NCI-H748 treated with DMSO at 0.1 percent for 48 hours (cell line): Measurements from ENCODE around the gene ASTE1.
"Not testable (repeated sequence)": the region's sequence is repeated elsewhere in the genome, so short reads cannot be mapped to it uniquely, and the experiment has no call there.

ENCODE experiments used
- DNase-seq: peaks from one replicate; lab custom pipeline; 2025; lab: John Stamatoyannopoulos, UW

ASTE1 gene

DNA sequence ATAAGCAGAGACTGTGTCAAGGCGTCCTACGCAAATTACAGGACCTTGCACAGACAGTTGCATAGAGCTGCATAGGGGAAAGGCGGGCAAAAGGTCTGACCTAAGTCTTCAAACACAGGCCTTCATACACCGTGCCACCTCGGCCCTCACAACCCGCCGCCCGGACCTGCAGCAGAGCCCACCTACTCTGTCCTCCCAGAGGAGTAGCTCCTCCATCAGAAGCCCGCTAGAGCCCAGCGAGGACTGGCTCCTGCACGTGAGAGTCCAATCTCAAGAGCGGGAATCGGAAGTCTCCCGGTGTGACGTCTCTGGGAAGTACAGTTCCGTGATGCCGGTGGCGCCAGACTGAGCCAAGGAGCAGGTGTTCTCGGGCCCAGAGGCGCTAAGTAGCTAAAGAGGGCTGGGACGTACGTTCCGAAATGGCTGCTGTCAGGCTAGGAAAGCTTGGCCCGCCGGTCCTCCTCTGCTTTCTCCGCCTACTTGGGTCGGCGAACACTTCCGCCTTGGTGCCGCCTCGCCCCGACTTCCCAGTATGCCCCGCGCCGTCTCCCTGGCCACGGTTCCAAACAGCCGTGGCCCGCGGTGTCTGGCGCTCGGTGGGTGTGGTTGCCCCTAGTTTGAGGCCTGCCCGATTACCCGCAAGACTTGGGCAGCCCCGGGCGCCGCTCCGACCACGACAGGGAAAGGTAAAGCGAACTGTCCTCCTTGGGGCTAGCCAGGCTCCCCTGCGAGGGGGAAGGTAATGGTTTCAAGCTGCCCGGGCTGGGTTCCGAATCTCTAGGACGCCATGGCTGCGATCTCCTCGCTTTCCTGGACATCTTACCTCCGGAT is at the start of gene ASTE1, which contains the start of gene NEK11:
Gene ASTE1, minus strand, starts transcription at position 505 of the 831 bp plus-strand sequence. CDS start 1,519 bp downstream, outside the sequence.
Gene NEK11, plus strand, starts transcription at position 557 of the 831 bp plus-strand sequence. CDS start 2,832 bp downstream, outside the sequence.
- DNase-seq: peak; percentile 67

- no peak for DNase-seq
Measured at GRCh38 chr3:131075632-131076328, 49.2 kb upstream of the ASTE1 start.

DNA sequence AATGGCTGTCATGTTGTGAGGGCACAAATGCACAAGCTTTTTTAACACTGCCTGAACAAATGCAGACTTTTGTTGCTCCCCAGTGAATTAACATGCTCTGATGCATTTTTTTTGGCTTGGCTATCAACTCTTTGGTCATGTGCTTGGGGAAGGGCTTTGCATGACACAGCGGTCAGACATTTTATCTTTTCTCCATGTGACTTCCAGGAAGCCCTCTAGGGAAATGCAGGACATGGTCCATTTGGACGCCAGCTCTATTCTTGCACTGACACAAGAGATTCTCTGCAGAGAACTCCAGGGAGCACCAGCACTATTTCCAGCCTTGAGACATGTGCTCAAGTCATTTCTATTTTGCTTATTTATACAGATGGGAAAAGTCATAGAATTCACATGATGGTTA is 46.2 kb upstream of the ASTE1 start:
- no peak for DNase-seq

DNA sequence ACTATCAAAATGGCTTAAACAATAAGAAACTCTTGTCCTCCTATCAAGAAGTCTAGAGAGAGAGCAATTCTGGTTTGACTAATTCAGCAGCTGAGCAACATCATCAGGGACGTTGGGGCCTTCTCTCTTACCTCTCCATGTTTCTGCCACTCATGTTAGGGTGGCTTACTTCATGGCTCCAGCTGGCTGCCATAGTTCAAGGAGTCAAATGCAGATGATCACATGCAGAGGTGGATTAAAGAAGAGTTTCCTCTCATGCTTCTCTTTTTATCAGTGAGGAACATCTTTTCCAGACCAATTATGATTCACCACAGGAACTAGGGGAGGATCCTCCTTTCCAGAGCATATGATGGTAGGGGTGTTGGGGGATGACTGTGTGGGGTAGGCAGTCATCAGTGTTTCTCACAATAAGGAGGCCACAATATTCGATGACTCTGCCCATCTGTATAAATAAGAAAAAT is 45.5 kb upstream of the ASTE1 start:
- DNase-seq: no peak

DNA sequence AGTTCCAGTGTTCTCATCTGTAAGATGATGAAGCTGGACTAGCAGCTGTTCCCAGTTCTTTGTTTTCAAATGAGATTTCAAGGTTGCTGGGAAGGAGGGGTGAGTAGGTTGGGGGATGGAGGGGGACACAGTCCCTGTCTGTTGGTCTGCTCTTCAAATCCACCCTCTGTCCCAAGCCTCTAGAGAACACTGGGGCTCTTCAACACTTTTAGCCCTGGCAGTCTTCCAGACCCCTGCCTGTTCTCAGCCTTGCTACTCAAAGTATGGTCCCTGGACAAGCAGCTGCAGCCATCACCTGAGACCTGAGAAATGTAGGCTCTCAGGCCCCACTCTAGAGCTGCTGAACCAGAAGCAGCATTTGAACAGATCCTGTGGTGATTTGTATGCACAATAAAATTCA is 41.4 kb upstream of the ASTE1 start:
- DNase-seq: no peak

DNA sequence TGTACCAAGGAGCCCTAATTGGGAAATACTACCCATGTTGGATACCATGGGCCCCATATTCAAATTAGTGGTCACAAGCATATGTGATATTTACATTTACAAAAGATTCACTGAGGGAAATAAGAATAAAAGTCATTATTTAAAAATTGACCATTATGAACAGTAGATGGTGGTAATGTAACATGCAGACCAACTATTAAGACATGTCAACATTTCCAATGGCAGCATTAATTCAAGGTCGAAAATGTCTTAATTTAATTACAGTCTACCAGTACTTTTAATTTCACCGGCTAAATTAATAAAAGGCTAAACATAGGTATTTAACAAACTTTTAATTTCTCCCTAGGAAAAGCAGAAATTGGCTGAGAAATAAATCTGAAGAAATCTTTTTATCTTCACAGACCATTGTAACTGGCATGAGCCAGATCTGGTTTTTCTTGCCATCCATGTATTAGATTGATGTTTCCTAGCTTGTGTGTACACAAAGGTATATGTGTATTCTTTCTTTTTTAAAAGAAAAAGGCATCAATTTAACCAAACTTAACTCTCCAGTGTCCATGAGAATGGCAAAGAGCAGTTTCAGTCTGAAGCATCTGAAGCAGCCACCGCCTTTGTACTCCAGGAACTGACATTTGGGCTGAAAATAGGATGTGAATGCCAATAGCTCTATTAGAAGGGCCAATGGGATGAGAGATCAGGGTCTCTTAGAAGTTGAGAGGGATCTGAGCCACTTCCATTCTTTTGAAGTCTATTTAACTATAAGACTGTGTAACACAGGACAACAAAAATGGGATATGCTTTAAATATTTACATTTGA is 26.6 kb upstream of the ASTE1 start:
- no peak for DNase-seq

DNA sequence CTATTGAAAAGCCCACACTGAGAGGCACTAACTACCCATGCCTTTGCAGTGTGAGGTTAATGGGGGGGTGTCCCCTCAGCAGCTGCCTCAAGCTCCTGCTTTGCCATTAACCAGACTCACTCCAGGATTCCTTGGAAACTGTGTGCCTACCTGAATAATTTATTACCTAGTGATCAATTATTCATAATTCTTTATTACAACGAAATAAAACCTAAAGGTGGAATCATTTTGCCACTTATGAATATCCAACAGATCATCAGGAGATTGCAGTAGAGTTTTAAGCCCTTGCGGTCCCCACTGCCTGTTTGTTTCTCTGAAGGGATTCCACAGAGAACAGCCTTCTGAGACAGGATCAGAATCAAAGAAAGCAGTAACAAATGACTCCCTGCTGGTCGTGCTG is 23.4 kb upstream of the ASTE1 start:
- DNase-seq: no peak

GRCh38 chr3:131048030-131048429 is 21.4 kb upstream of the ASTE1 start:
- no peak for DNase-seq

DNA sequence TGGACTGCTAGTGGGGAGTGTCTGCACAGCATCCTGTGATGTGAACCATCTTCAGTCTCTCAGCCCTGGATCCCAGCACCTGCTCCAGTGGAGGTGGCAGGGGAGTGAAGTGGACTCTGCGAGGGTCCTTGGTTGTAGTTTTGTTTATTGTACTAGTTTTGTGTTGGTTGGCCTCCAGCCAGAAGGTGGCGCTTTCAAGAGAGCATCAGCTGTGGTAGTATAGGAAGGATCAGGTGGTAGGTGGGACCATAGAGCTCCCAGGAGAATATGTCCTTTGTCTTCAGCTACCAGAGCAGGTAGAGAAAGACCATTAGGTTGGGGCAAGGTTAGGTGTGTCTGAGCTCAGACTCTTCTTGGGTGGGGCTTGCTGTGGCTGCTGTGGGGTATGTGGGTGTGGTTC is 21.0 kb upstream of the ASTE1 start:
- DNase-seq: no peak

DNA sequence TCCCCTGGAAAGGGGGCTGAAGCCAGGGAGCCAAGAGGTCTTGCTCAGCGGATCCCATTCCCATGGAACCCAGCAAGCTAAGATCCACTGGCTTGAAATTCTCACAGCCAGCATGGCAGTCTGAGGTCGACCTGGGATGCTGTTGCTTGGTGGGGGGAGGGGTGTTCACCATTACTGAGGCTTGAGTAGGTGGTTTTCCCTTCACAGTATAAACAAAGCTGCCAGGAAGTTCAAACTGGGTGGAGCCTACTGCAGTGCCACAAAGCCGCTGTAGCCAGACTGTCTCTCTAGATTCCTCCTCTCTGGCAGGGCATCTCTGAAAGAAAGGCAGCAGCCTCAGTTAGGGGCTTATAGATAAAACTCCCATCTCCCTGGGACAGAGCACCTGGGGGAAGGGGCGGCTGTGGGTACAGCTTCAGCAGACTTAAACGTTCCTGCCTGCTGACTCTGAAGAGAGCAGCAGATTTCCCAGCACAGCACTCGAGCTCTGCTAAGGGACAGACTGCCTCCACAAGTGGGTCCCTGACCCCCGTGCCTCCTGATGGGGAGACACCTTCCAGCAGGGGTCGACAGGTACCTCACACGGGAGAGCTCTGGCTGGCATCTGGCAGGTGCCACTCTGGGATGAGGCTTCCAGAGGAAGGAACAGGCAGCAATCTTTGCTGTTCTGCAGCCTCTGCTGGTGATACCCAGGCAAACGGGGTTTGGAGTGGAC is 15.8 kb upstream of the ASTE1 start:
- DNase-seq: not testable (repeated sequence)

DNA sequence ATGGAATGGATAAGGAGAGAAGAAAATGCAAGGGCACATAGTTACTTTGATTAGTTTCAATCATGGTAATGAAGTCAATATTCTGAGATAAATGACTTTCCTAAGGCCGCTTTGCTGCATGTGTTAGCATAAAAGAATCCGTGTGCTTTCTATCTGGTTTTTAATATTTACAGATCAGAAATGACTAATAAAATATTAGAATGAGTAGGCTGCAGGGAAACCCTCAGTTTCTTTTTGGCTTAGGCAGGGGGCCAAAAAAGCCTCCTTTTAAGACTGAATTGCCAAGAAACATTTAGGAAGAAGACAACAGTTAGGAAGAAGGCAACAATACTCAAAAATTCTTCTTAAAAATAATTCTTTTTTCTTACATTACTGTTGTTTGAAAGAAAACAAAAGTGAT is 11.7 kb upstream of the ASTE1 start:
- no peak for DNase-seq

- DNase-seq: no peak
Measured at GRCh38 chr3:131036986-131037385, 10.4 kb upstream of the ASTE1 start.

DNA sequence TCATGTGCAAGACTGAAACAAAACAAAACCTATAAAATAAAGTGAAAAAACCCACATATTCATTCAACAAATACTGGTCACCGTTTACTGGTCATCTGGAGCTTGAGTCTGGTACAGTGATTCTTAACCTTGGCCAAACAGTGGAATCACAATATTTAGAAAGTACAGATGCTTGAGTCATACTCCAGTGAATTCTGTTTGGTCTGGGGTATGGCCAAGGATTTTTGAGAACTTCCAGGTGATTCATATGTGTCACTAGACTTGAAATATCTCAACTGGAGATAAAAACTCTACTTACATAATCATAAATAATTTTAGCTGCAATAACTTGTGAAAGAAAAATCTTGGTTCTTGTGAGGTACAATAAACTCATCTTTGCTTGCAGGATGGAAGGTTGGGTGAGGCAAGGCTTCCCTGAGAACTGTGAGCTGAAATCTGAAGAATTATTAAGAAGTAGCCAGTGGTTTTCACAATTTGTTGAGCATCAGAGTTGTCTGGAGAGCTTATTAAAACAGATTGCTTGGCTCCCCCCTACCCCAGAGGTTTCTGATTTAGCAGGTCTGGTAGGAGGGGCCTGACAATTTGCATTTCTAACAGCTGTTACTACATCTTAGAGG is 9.7 kb upstream of the ASTE1 start:
- DNase-seq: no peak

DNA sequence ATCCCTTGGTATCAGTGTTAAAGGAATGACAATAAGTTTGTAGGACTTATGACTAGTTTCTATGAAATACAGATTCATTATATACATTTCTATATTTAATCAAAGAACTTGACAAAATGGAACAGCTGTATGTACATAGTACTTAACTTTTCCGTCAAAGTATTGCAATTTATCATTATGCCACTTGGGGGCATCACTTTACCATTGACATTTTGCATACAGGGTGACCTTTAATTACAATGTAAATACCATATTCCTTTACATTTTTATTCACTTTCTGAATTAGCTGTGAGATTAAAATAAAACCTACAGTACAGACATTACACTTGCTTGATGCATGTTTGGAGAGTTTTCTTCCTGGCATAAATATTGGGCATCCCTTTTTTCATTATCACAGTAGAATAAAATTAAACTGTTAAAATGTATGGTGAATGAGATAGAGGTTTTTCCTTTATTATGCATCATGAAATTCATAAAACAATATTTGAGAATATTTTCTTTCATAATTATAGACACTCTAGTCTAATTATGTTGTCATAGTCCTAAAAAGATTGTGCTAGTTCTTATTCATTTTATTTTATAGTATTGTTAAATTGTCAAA is 7.0 kb upstream of the ASTE1 start:
- DNase-seq: peak; percentile 9

GRCh38 chr3:131031660-131032059 is 5.0 kb upstream of the ASTE1 start:
- DNase-seq: no peak

DNA sequence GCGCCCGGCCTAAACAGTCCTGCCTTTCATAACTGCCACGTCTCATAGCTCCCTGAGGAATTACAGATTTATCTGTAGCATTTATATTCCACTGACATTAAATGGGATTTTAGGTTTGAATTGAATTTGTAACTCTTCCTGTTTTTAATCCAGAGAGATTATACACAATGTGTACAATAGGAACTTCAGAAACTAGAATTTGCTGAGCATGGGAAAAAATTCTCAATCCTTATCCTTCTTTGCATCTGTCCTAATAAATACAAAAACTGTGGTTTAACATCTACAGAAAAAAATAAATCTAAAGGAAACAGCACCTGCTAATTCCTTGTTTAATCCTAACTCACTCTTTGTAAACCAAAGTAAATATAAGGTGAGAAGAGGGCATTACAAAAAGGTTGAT is 2.2 kb upstream of the ASTE1 start:
- DNase-seq: no peak

DNA sequence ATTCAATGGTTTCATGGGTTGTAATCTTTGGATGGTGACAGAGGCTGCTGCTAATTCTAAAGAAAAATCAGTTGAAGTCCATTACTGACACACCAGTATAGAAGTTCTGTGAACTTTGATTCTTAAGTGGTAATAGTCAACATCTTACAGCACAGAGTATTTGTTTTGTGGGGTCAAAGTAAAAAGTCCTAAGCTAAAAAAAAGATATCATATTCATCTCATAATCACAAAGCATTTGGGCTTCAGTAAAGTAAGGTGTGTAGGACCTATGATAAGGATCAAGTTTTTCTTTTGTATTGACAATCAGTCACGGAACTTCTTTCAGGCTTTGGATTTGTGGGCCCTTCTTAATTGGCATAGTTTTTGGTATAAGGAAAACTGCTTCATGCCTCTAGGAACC is 1.1 kb downstream of the ASTE1 start:
- no peak for DNase-seq

- DNase-seq: no peak
Measured at GRCh38 chr3:131020122-131020693, 6.4 kb downstream of the ASTE1 start.

DNA sequence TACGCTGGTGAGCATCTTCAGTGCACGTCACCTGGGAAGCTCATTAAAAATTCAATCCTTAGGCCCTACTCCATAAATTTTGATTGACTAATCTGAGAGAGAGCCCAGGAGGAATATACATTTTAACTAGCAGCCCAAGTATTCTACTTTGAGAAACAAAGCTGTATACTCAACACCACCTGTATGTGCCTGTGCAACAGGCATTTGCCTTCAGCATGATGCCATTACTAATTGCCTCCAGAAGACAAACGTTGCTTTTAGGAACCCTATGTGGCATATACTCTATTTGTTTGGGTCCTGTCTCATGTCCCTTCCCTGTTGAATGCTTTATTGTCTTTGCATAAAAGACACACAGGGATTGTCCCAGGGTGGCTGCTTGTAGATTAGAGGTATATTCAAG is 7.7 kb downstream of the ASTE1 start:
- DNase-seq: no peak

DNA sequence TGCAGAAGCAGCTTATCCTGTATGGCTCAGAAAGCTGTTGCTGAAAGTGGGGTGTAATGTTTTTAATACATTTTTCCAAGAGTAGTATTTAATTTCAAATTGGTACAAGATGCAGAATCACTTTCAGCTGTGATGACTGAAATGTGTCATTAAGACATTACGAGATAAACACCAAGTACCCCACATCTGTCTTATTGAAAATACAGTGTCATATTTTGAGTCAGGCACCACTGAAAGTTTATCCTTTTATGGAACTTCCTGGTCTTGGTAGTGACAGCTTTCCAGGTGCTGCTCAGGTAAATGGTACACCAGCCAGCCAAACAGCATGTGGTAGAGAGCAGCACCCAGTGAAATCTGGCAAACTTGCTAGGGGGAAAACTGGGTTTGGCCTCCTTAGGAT is 16.9 kb downstream of the ASTE1 start:
- no peak for DNase-seq
